HepG2 (cell line): ENCODE data around the gene RAB3IP. TPM values are rescaled to one million over a fixed set of nuclear protein-coding genes. Genes with fewer than 3 reads are reported as not detected.
A peak's percentile ranks its signal among the peaks of the same experiment; 100 is the strongest.

Experiments
- AHR ChIP-seq: IDR thresholded peaks from 2 replicates; pipeline ENCODE4 v1.6.1; 2018; ENCODE audit warnings: missing genetic modification reagents, missing compliant biosample characterization
- ARID3A ChIP-seq: IDR thresholded peaks from 2 replicates; pipeline ENCODE4 v1.6.1; 2012; ENCODE audit warnings: low read depth, low read length, improper control_type of control experiment
- ARNT ChIP-seq: fragments of 450-650 bp; IDR thresholded peaks from 2 replicates; pipeline ENCODE4 v1.6.1; 2017
- CBX5 ChIP-seq: sonication (generic); formaldehyde crosslinking; IDR thresholded peaks from 2 replicates; pipeline ENCODE4 v1.4.0; 2020; ENCODE audit warnings: missing genetic modification reagents, borderline replicate concordance
- CSRNP2 ChIP-seq: sonication (generic); formaldehyde crosslinking; conservative IDR thresholded peaks from 2 replicates; pipeline ENCODE4 v1.8.0; 2022; ENCODE audit warnings: low read depth, missing genetic modification reagents
- GZF1 ChIP-seq: sonication (generic); formaldehyde crosslinking; IDR thresholded peaks from 2 replicates; pipeline ENCODE4 v1.5.1; 2020; ENCODE audit warnings: mild to moderate bottlenecking, missing genetic modification reagents
- IKZF4 ChIP-seq: sonication (generic); formaldehyde crosslinking; IDR thresholded peaks from 2 replicates; pipeline ENCODE4 v1.5.1; 2020; ENCODE audit warnings: borderline replicate concordance, mild to moderate bottlenecking, low read depth, missing genetic modification reagents; ENCODE audit errors: not compliant biosample characterization
- JUN ChIP-seq: sonication (generic); formaldehyde crosslinking; IDR thresholded peaks from 2 replicates; pipeline ENCODE4 v1.4.0; 2020; ENCODE audit warnings: mild to moderate bottlenecking, missing genetic modification reagents
- MAFK ChIP-seq, 2 experiments: IDR thresholded peaks in 1 of 2; conservative IDR thresholded peaks in 1 of 2; 2 replicates each; pipeline ENCODE4 v1.6.1; 2011; ENCODE audit warnings: improper control_type of control experiment in 2 of 2, low read length in 2 of 2
- MTF2 ChIP-seq: sonication (generic); formaldehyde crosslinking; IDR thresholded peaks from 2 replicates; pipeline ENCODE4 v1.5.0; 2020; ENCODE audit warnings: missing genetic modification reagents, borderline replicate concordance
- NFIB ChIP-seq: sonication (generic); formaldehyde crosslinking; IDR thresholded peaks from 2 replicates; pipeline ENCODE4 v1.9.0; 2021; ENCODE audit warnings: missing genetic modification reagents, mild to moderate bottlenecking, borderline replicate concordance
- RBM39 ChIP-seq: fragments of 200-400 bp; formaldehyde crosslinking; IDR thresholded peaks from one replicate; pipeline ENCODE4 v1.6.1; 2018; ENCODE audit warnings: antibody characterized with exemption, mild to moderate bottlenecking, low read depth, low read length; ENCODE audit not compliant: poor library complexity, severe bottlenecking
- ZNF343 ChIP-seq: sonication (generic); formaldehyde crosslinking; IDR thresholded peaks from 2 replicates; pipeline ENCODE4 v1.4.0; 2020; ENCODE audit warnings: mild to moderate bottlenecking, missing genetic modification reagents
- ZNF407 ChIP-seq: sonication (generic); formaldehyde crosslinking; IDR thresholded peaks from one replicate; pipeline ENCODE4 v1.5.1; 2020; ENCODE audit warnings: mild to moderate bottlenecking, missing genetic modification reagents; ENCODE audit errors: not compliant biosample characterization
- polyA plus RNA-seq, 8 experiments: library from polyadenylated mRNA; depleted of rRNA in 3 of 8; stranded (reverse) in 7 of 8; unstranded in 1 of 8; fragments of >200 nt; fragmentation: Illumina TruSeq in 4 of 8; extraction: Trizol in 4 of 8; gene quantifications; 2 replicates each; pipeline versions ENCODE4 v1.2.1 to v1.2.3, GENCODE V29; 2011 to 2016; ENCODE audit warnings: low read depth in 4 of 8, missing spikeins in 1 of 8, mixed read lengths in 1 of 8; ENCODE audit not compliant: insufficient read depth in 1 of 8
- total RNA-seq, 5 experiments: library from RNA; depleted of rRNA; stranded (reverse); fragments of >200 nt; fragmentation: Illumina TruSeq; extraction: Trizol; gene quantifications; 2 replicates each; pipeline ENCODE4 v1.2.3, GENCODE V29; 2016; ENCODE audit warnings: low read depth in 1 of 5

The RAB3IP gene
- total and polyA plus RNA-seq, 2 of the 13 experiments (the other 11 are each of a cell fraction or from before 2014, with no cell fraction given) = 33.6 to 41.1 TPM

GRCh38 chr12:69739287-69740191 is 879 bp downstream of the RAB3IP start (continued):
- TF ChIP-seq ZNF407 (CRISPR knock-in tag) (no peak), GZF1 (CRISPR knock-in tag) (no peak), ARNT (no peak), RBM39 (no peak), ZNF343 (CRISPR knock-in tag) (0 out of 2 replicates have a peak, but pooled peaks have one; percentile 36), NFIB (no peak), MTF2 (CRISPR knock-in tag) (0 out of 2 replicates have a peak, but pooled peaks have one; percentile 83), CBX5 (CRISPR knock-in tag) (no peak), IKZF4 (CRISPR knock-in tag) (no peak), CSRNP2 (no peak), AHR (CRISPR knock-in tag) (no peak), MAFK (conservative IDR thresholded peaks at IDR 0.05 in 1 of 2, IDR thresholded peaks at IDR 0.05 in 1 of 2; ENCODE audit: low read length in 2 of 2) (no peak), ARID3A (no peak), JUN (CRISPR knock-in tag) (no peak)
